ENCODE data around the gene FOSL1. TPM values are rescaled to one million over a fixed set of nuclear protein-coding genes. Genes with fewer than 3 reads are reported as not detected.

The FOSL1 gene
- total RNA-seq, 4 donors from 2014 or later = 2.8 to 223 (median 57.0) TPM

DNA sequence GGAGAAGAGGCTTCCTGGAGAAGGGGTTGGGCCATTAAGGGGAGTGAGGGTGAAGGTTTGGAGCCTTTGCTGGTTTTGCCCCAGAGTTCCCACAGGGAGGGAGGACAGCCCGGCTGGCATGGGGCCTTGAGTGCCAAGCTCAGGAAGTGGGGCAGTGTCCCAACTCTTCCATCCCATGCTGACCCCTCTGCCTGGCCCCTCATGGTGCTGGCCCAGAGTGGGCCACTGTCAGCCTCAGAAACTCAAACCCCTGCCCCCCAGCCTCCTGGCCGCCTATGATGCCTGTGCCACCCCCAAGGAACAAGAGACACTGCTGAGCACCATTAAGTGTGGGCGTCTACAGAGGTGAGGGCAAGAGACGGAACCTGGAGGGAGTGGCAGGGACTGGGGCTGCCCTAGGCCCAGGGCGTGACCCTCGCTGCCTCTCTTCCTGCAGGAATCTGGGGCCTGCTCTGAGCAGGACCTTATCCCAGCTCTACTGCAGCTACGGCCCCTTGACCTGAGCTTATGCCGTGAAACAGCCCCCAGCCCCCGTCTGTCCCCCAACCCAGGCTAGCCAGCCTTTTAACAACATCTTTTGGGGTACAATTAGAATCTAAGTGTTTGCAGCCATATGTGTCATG, 34.5 kb downstream of the FOSL1 start:
- DNase-seq (ENCODE audit: low spot score) (no peak), ATAC-seq (ENCODE audit: low FRiP score) (no peak)
- TF ChIP-seq, protein P1, sequence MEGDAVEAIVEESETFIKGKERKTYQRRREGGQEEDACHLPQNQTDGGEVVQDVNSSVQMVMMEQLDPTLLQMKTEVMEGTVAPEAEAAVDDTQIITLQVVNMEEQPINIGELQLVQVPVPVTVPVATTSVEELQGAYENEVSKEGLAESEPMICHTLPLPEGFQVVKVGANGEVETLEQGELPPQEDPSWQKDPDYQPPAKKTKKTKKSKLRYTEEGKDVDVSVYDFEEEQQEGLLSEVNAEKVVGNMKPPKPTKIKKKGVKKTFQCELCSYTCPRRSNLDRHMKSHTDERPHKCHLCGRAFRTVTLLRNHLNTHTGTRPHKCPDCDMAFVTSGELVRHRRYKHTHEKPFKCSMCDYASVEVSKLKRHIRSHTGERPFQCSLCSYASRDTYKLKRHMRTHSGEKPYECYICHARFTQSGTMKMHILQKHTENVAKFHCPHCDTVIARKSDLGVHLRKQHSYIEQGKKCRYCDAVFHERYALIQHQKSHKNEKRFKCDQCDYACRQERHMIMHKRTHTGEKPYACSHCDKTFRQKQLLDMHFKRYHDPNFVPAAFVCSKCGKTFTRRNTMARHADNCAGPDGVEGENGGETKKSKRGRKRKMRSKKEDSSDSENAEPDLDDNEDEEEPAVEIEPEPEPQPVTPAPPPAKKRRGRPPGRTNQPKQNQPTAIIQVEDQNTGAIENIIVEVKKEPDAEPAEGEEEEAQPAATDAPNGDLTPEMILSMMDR (IDR thresholded peaks at IDR 0.05) = no peak

DNA sequence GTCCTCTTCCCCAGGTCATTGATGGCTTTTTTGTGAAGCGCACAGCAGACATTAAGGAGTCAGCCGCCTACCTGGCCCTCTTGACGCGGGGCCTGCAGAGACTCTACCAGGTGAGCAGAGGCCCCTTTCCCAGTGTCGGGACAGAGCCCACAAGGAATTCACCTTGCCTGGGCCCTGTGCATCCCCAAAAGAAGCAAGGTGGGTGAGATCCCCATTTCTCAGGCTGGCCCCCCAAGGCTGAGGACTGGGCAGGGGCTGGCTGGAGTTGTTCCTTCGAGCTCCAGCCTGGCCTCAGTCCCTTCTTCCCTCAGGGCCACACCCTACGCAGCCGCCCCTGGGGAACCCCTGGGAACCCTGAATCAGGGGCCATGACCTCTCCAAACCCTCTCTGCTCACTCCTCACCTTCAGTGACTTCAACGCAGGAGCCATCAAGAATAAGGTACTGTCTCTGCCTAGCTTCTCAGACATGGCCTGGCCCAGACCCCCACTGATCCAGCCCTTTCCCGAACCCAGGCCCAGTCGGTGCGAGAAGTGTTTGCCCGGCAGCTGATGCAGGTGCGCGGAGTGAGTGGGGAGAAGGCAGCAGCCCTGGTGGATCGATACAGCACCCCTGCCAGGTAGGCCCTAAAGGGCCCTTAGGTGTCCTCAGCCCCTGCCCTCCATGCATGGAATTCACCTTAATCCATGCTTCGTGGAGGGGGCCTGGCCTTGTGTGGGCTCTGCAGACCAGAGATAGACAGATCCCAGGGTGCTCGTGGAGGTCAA, 35.3 kb downstream of the FOSL1 start:
- TF ChIP-seq, protein P1 (IDR thresholded peaks at IDR 0.05) = no peak
- ATAC-seq (ENCODE audit: low FRiP score) (no peak), DNase-seq (ENCODE audit: low spot score) (no peak)

DNA sequence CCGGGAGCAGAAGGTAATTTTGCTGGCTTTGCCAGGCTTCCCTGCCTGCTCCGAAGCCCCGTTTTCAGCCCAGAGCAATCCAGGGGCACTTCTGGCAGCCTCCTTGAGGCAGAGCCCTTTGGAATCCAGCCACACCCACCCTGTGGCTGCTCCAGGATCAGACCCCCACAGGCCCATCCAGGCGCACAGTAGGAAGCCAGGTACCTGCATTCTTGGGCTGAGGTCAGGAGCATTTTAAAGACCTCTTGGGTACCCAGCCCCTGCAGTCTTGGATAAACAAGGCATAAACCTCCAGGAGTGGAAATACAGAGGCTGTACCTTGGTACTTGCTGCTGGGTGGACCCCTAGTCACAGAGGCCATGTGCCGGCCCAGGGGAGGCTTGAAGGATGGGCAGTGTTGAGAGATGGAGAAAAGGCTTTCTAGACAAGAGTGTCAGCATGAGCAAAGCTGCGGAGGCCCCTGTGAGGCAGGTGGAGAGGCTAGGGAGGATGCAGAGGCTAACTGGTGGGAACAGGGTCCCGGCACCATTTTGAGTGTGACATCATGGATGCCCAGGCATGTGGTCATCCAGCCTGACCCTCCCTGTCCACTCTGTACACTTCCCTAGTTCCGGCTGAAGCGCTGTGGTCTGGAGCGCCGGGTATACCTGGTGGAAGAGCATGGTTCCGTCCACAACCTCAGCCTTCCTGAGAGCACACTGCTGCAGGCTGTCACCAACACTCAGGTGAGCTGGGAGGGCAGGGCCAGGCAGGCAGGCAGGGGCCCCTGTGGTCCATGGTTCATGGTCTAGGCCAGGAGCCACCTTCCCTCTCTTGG, 36.1 kb downstream of the FOSL1 start:
- DNase-seq (ENCODE audit: low spot score) (no peak), ATAC-seq (ENCODE audit: low FRiP score) (no peak)
- TF ChIP-seq, protein P1 (IDR thresholded peaks at IDR 0.05) = no peak

DNA sequence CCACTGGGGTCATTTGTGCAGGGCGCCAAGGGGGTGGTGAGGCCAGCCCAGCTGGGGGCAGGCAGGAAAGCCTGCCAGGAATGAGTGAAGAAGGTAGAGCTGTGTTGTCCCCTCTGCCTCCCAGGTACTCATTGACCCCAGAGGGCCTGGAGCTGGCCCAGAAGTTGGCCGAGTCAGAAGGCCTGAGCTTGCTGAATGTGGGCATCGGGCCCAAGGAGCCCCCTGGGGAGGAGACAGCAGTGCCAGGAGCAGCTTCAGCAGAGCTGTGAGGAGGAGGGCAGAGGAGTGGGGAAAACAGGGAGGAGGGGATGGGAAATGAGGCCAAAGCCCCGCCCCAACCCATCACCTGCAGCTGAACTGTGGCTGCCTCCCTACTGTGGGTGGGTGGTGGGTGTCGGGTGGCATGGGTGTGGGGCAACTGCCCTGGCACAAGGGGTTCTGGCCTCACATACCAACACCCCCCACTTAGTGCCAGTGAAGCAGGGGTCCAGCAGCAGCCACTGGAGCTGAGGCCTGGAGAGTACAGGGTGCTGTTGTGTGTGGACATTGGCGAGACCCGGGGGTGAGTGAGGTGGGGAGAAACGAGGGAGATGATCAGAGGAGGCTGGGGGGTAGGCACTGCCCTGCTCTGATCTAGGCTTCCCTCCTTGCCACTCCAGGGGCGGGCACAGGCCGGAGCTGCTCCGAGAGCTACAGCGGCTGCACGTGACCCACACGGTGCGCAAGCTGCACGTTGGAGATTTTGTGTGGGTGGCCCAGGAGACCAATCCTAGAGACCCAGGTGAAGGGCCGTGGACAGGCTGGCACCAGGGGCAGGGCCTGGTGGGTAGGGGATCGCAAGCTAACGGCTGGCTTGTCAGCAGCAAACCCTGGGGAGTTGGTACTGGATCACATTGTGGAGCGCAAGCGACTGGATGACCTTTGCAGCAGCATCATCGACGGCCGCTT, 37.0 kb downstream of the FOSL1 start:
- ATAC-seq (ENCODE audit: low FRiP score) (no peak), DNase-seq (ENCODE audit: low spot score) (no peak)
- TF ChIP-seq, protein P1 (IDR thresholded peaks at IDR 0.05) = no peak

DNA sequence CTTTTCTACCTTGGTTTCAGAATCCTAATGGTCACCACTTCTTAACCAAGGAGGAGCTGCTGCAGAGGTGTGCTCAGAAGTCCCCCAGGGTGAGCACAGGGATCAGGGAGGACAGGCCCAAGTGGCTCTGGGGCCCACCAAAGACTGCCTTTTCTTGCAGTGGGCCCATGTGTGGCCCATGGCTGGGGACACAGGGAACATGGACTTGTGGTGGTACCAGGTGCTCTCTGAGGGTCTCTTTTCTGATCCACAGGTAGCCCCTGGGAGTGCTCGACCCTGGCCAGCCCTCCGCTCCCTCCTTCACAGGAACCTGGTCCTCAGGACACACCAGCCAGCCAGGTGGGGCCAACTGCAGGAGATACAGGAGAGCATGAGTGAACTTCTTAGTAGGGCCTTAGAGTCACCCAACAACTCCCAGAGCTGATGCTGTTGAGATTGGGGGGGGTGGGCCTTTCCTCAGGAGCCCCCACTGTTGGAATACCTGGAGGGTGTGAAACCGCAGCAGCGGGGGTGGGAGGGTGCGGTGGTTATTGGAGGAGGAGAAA, 37.9 kb downstream of the FOSL1 start:
- TF ChIP-seq, protein P1 (IDR thresholded peaks at IDR 0.05) = no peak
- DNase-seq (ENCODE audit: low spot score) (no peak), ATAC-seq (ENCODE audit: low FRiP score) (no peak)
